Astrocyte of the spinal cord (primary cell): ENCODE data around the gene RBP2.
"Not testable (repeated sequence)": the region's sequence is repeated elsewhere in the genome, so short reads cannot be mapped to it uniquely, and the experiment has no call there.

Source experiments
- DNase-seq: peaks from one replicate; pipeline ENCODE4 v3.0.0; 2011; ENCODE audit warnings: low read depth, low spot score
- H3K4me3 ChIP-seq: 2 replicates; pipeline ENCODE4 v1.5.1; 2011; ENCODE audit warnings: low read depth, mild to moderate bottlenecking, low read length, moderate library complexity
- in situ Hi-C: cut with HindIII; loops from 2 replicates; pipeline ENCODE4 v1.10.0; 2017; ENCODE audit warnings: low sequenced_read_pairs
- TF ChIP-seq, protein P1 (sequence below): IDR thresholded peaks from 2 replicates; pipeline ENCODE4 v1.5.1; 2012; ENCODE audit warnings: low read depth, mild to moderate bottlenecking, low read length, inconsistent platforms

RBP2 gene

GRCh38 chr3:139416275-139416674 lies 60.0 kb downstream of the RBP2 start:
- in situ Hi-C loops, result no loop called here
- TF ChIP-seq, protein P1, sequence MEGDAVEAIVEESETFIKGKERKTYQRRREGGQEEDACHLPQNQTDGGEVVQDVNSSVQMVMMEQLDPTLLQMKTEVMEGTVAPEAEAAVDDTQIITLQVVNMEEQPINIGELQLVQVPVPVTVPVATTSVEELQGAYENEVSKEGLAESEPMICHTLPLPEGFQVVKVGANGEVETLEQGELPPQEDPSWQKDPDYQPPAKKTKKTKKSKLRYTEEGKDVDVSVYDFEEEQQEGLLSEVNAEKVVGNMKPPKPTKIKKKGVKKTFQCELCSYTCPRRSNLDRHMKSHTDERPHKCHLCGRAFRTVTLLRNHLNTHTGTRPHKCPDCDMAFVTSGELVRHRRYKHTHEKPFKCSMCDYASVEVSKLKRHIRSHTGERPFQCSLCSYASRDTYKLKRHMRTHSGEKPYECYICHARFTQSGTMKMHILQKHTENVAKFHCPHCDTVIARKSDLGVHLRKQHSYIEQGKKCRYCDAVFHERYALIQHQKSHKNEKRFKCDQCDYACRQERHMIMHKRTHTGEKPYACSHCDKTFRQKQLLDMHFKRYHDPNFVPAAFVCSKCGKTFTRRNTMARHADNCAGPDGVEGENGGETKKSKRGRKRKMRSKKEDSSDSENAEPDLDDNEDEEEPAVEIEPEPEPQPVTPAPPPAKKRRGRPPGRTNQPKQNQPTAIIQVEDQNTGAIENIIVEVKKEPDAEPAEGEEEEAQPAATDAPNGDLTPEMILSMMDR, result no peak
- no peak overlapping the region for H3K4me3 ChIP-seq
- no peak for DNase-seq

GRCh38 chr3:139414608-139415224 lies 61.6 kb downstream of the RBP2 start:
- no peak for DNase-seq
- no peak overlapping the region for H3K4me3 ChIP-seq
- in situ Hi-C loops, result no loop called here
- TF ChIP-seq, protein P1, result no peak

GRCh38 chr3:139412891-139413290 lies 63.4 kb downstream of the RBP2 start:
- H3K4me3 ChIP-seq, in situ Hi-C loops, DNase-seq: not testable (repeated sequence)
